ENCODE measurements around the gene FAM193A. TPM values are rescaled to one million over a fixed set of nuclear protein-coding genes. Genes with fewer than 3 reads are reported as not detected.

The FAM193A gene
- polyA plus RNA-seq, 1 of the 3 experiments (the other 2 are of a cell fraction): 9.2 TPM

DNA sequence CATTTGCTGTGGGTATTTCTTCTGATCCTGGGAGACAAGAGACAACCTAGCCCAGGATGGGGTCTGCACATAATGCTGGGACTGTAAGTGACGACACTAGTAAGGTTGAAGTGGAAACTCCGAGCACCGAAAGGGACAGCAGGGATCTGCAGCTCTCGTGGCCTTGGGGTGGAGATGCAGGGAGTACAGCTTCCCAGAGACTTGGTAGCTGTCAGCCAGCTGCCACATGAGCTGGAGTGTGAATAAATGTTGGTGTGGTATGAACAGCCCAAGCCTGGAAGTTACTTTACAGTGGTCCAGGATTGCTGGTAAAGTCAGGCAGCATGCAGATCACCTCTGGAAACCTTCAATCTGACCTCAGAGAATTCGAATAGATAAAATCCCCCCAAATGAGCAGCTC, 97.6 kb downstream of the FAM193A start:
- H3K36me3 ChIP-seq (replicated peaks in 1 of 2; ENCODE audit: control insufficient read depth in 1 of 2, insufficient read depth in 2 of 2, low read length in 1 of 2): peaks cover 53 to 59% of the 10 kb centered on the region in 2 experiments
- POLR2A ChIA-PET: no interaction called here
- no peak for DNase-seq
- H3K27ac ChIP-seq (ENCODE audit: low read depth in 2 of 2, low read length in 1 of 2): no peak overlapping the region
- WGBS (ENCODE audit: low lambda C conversion rate): 99% methylated on average over 5 of the region's 5 CpGs
- no peak overlapping the region for H3K4me2 ChIP-seq
- H3F3A ChIP-seq (replicated peaks; ENCODE audit: insufficient read depth): no peaks in the 10 kb centered on the region
- H3K9me2 ChIP-seq: no peaks in the 10 kb centered on the region
- no peak for TF ChIP-seq GATA2 (CRISPR knock-in tag; IDR thresholded peaks at IDR 0.05)
- TF ChIP-seq, protein P1, sequence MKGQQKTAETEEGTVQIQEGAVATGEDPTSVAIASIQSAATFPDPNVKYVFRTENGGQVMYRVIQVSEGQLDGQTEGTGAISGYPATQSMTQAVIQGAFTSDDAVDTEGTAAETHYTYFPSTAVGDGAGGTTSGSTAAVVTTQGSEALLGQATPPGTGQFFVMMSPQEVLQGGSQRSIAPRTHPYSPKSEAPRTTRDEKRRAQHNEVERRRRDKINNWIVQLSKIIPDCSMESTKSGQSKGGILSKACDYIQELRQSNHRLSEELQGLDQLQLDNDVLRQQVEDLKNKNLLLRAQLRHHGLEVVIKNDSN (IDR thresholded peaks at IDR 0.05; ENCODE audit: borderline replicate concordance, low read depth): no peak
- no peak for TF ChIP-seq NRF1 (IDR thresholded peaks at IDR 0.05; ENCODE audit: low read depth, low read length)
- no peak for TF ChIP-seq TCF12 (IDR thresholded peaks at IDR 0.05)
- TF ChIP-seq RCOR1 (IDR thresholded peaks at IDR 0.05; ENCODE audit: low read length): no peak
- TF ChIP-seq, protein P2, sequence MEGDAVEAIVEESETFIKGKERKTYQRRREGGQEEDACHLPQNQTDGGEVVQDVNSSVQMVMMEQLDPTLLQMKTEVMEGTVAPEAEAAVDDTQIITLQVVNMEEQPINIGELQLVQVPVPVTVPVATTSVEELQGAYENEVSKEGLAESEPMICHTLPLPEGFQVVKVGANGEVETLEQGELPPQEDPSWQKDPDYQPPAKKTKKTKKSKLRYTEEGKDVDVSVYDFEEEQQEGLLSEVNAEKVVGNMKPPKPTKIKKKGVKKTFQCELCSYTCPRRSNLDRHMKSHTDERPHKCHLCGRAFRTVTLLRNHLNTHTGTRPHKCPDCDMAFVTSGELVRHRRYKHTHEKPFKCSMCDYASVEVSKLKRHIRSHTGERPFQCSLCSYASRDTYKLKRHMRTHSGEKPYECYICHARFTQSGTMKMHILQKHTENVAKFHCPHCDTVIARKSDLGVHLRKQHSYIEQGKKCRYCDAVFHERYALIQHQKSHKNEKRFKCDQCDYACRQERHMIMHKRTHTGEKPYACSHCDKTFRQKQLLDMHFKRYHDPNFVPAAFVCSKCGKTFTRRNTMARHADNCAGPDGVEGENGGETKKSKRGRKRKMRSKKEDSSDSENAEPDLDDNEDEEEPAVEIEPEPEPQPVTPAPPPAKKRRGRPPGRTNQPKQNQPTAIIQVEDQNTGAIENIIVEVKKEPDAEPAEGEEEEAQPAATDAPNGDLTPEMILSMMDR (IDR thresholded peaks at IDR 0.05): no peak
- TF ChIP-seq, protein P3, sequence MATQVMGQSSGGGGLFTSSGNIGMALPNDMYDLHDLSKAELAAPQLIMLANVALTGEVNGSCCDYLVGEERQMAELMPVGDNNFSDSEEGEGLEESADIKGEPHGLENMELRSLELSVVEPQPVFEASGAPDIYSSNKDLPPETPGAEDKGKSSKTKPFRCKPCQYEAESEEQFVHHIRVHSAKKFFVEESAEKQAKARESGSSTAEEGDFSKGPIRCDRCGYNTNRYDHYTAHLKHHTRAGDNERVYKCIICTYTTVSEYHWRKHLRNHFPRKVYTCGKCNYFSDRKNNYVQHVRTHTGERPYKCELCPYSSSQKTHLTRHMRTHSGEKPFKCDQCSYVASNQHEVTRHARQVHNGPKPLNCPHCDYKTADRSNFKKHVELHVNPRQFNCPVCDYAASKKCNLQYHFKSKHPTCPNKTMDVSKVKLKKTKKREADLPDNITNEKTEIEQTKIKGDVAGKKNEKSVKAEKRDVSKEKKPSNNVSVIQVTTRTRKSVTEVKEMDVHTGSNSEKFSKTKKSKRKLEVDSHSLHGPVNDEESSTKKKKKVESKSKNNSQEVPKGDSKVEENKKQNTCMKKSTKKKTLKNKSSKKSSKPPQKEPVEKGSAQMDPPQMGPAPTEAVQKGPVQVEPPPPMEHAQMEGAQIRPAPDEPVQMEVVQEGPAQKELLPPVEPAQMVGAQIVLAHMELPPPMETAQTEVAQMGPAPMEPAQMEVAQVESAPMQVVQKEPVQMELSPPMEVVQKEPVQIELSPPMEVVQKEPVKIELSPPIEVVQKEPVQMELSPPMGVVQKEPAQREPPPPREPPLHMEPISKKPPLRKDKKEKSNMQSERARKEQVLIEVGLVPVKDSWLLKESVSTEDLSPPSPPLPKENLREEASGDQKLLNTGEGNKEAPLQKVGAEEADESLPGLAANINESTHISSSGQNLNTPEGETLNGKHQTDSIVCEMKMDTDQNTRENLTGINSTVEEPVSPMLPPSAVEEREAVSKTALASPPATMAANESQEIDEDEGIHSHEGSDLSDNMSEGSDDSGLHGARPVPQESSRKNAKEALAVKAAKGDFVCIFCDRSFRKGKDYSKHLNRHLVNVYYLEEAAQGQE (IDR thresholded peaks at IDR 0.05; ENCODE audit: low read depth, low read length): no peak
- TF ChIP-seq EZH2phosphoT487 (IDR thresholded peaks at IDR 0.05; ENCODE audit: borderline replicate concordance, low read depth): no peak
- no peaks in the 10 kb centered on the region for H3K9me3 ChIP-seq
- H3K27me3 ChIP-seq (ENCODE audit: insufficient read depth): no peaks in the 10 kb centered on the region
- no peak overlapping the region for H3K9ac ChIP-seq
- H3K4me1 ChIP-seq (ENCODE audit: control insufficient read depth in 1 of 2, insufficient read depth in 2 of 2, low read depth in 1 of 2, low read length in 1 of 2): no peaks in the 10 kb centered on the region; a peak in 1 of 4 replicates
- peaks cover 50% of the 10 kb centered on the region; the same call in 1 of the 2 replicates for H3K79me2 ChIP-seq (ENCODE audit: insufficient read depth)
- CTCF ChIA-PET: interaction anchor here (0.7 to 2.7 kb wide), 2 partner anchors 8 to 414 kb away, joined by 3 to 7 read pairs; no protein-coding TSS in a partner anchor
- H3K4me3 ChIP-seq (ENCODE audit: low read depth in 2 of 2, low read length in 1 of 2): no peak overlapping the region
- 0 out of 2 replicates have a peak, but pooled peaks cover 9% of the 10 kb centered on the region for H4K20me1 ChIP-seq (ENCODE audit: insufficient read depth)
- no peak overlapping the region for H2AFZ ChIP-seq (ENCODE audit: low read depth)

DNA sequence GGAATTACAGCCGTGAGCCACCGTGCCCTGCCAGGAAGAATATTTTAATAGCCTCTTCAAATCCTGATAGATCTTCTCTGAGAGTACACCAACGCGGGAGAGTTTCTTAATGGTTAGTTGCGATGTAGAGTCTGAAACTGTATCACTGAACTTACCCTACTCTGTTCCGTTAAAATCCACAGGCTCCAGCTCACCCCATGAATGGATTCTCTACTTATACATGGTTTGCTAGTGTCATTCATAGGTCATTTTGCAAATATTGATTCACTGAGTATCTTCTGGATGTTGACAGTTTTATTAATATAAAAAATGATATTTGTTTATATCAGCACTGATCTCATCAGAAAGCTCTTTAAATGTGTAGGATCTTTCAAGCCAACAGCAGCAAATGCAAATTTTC, 99.9 kb downstream of the FAM193A start:
- ChIA-PET CTCF (interaction anchor here (1.2 kb wide), 1 partner anchor 102 kb away, joined by 3 read pairs; no protein-coding TSS in a partner anchor), POLR2A (no interaction called here)
- Histone ChIP-seq H3K9me3 (no peaks in the 10 kb centered on the region), H3K4me1 (ENCODE audit: control insufficient read depth in 1 of 2, insufficient read depth in 2 of 2, low read depth in 1 of 2, low read length in 1 of 2) (no peaks in the 10 kb centered on the region; a peak in 1 of 4 replicates), H3F3A (replicated peaks; ENCODE audit: insufficient read depth) (no peaks in the 10 kb centered on the region), H3K27me3 (ENCODE audit: insufficient read depth) (no peaks in the 10 kb centered on the region), H2AFZ (ENCODE audit: low read depth) (no peak overlapping the region), H4K20me1 (ENCODE audit: insufficient read depth) (0 out of 2 replicates have a peak, but pooled peaks cover 3% of the 10 kb centered on the region), H3K4me2 (no peak overlapping the region), H3K27ac (ENCODE audit: low read depth in 2 of 2, low read length in 1 of 2) (no peak overlapping the region), H3K9me2 (no peaks in the 10 kb centered on the region), H3K36me3 (replicated peaks in 1 of 2; ENCODE audit: control insufficient read depth in 1 of 2, insufficient read depth in 2 of 2, low read length in 1 of 2) (peaks cover 50 to 56% of the 10 kb centered on the region in 2 experiments), H3K9ac (no peak overlapping the region), H3K4me3 (ENCODE audit: low read depth in 2 of 2, low read length in 1 of 2) (no peak overlapping the region), H3K79me2 (ENCODE audit: insufficient read depth) (peaks cover 46% of the 10 kb centered on the region; the same call in 1 of the 2 replicates)
- 100% methylated on average over 4 of the region's 6 CpGs for WGBS (ENCODE audit: low lambda C conversion rate)
- no peak for DNase-seq
- TF ChIP-seq TAF1 (IDR thresholded peaks at IDR 0.05; ENCODE audit: borderline replicate concordance, low read depth, low read length): no peak
- no peak for TF ChIP-seq JUND (IDR thresholded peaks at IDR 0.05)
- TF ChIP-seq SIN3A (IDR thresholded peaks at IDR 0.05; ENCODE audit: borderline replicate concordance, low read depth, low read length): no peak
- TF ChIP-seq MEF2A (IDR thresholded peaks at IDR 0.05; ENCODE audit: borderline replicate concordance, low read depth): no peak
- TF ChIP-seq, protein P4, sequence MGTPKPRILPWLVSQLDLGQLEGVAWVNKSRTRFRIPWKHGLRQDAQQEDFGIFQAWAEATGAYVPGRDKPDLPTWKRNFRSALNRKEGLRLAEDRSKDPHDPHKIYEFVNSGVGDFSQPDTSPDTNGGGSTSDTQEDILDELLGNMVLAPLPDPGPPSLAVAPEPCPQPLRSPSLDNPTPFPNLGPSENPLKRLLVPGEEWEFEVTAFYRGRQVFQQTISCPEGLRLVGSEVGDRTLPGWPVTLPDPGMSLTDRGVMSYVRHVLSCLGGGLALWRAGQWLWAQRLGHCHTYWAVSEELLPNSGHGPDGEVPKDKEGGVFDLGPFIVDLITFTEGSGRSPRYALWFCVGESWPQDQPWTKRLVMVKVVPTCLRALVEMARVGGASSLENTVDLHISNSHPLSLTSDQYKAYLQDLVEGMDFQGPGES (IDR thresholded peaks at IDR 0.05; ENCODE audit: low read depth, low read length): no peak
- TF ChIP-seq, protein P5, sequence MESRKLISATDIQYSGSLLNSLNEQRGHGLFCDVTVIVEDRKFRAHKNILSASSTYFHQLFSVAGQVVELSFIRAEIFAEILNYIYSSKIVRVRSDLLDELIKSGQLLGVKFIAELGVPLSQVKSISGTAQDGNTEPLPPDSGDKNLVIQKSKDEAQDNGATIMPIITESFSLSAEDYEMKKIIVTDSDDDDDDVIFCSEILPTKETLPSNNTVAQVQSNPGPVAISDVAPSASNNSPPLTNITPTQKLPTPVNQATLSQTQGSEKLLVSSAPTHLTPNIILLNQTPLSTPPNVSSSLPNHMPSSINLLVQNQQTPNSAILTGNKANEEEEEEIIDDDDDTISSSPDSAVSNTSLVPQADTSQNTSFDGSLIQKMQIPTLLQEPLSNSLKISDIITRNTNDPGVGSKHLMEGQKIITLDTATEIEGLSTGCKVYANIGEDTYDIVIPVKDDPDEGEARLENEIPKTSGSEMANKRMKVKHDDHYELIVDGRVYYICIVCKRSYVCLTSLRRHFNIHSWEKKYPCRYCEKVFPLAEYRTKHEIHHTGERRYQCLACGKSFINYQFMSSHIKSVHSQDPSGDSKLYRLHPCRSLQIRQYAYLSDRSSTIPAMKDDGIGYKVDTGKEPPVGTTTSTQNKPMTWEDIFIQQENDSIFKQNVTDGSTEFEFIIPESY (IDR thresholded peaks at IDR 0.05; ENCODE audit: borderline replicate concordance, low read depth): no peak
- TF ChIP-seq FOSL2 (IDR thresholded peaks at IDR 0.05; ENCODE audit: borderline replicate concordance, low read depth): no peak

Data from SK-N-SH (cell line).